ENCODE measurements around the gene KRT71.

The KRT71 gene

DNA sequence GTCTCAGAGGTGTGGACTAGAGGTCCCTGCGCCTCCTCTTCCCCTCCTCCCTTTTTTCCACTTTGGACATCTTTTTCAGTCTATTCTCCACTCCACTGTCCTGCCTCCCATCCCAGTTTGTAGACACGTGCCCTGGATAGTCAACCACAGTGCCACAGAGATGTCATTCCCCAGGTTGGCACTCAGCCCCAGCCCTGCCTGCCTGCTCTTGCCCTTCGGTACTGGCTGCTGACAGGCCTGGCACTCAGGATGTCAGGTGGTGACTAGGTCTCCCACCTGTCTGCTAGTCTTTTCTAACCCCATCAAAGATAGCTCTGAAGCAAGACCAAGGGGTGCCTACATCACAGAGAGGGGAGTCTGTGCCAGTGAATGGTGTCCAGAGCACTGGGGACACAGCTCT, 15.8 kb downstream of the KRT71 start:
- no peak for DNase-seq

DNA sequence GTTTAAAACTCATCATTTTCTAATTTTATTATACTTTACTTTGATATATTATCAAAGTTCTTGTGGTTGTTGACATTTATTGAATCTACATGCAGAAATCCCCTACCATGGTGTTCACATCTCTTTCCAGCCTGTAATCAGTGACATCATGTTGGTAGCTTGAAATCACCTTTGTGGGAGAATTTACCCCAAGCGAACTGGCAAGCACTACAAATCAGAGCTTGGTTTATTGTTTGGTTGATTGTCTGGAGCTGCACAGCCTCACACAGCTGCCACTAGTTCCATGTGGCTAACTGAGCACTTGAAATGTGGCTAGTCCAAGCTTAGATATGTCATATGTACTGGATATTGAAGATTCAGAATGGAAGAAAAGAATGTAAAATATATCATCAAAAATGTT, 17.4 kb downstream of the KRT71 start:
- DNase-seq, result no peak

DNA sequence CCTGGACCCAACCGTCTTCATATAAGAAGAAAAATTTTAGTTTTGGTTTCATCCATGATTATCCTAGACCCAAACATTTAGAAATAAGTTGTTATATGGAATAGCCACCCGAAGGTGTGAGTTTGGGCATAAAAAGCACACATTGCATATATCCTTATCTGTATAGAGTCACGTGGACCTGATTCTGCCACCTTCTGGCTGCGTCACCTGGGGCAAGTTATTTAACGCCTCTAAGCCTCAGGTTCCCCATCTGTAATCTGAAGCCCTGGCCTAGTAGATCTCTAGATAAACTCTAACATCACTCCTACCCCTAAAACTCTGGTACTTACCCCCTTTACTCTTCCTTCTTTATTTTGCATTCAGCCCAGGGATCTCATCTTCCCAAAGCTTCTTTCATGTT, 18.5 kb downstream of the KRT71 start:
- no peak for DNase-seq

DNA sequence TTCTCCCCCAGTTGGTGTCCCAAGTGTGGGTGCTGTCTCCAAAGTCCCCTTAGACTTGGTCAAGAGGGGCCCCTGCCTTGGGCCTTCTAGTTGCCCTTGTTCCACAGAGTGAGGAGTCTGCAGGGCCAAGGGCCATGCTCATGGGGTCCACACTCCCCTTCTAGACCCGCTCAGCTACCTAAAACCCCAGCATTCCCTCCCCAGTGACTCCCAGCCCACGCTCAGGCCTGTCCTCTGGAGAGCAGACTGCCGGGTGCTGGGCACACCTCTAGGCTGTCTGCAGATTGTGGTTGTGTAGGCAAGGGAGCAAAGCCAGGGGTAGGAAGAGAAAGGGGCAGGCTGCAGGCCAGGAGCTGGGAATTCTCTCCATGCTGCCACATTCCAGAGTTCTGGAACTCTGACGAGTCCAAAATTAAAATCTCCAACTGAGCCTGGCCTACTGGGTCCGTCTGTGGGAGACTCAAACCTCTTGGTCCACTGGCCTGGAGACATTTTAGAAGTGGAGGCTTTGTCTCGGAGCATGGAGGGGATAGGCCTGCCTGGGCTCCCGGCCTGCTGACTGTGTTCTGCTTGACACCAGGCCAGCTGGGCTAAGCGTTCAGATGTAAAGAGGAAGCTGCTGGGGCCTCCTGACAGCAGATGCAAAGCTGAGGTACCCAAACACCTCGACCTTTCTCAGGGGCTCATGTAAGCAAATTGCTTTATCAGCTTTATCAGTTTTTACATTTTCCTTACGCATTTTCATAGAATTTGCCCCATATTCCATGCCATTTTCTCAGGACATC, 19.1 kb downstream of the KRT71 start:
- DNase-seq, result no peak

DNA sequence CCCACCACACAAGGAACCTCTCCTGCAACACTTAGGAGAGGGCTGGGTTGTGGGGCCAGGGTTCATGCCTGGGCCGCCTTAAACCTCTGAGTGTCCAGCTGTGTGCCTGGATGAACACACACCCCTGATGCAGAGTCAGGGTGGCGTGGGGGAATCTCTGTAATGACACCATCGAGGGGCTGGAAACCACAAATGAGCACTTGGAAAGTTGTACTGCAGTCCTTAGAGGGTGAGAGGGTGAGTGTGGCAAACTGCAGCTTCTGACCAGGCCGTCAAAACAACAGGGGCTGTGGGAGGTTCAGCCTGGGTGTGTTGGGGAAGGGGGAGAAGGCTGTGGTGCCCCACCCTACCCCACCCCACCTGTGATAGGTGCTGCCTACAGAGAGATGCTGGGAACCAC, 20.3 kb downstream of the KRT71 start:
- DNase-seq, result no peak

DNA sequence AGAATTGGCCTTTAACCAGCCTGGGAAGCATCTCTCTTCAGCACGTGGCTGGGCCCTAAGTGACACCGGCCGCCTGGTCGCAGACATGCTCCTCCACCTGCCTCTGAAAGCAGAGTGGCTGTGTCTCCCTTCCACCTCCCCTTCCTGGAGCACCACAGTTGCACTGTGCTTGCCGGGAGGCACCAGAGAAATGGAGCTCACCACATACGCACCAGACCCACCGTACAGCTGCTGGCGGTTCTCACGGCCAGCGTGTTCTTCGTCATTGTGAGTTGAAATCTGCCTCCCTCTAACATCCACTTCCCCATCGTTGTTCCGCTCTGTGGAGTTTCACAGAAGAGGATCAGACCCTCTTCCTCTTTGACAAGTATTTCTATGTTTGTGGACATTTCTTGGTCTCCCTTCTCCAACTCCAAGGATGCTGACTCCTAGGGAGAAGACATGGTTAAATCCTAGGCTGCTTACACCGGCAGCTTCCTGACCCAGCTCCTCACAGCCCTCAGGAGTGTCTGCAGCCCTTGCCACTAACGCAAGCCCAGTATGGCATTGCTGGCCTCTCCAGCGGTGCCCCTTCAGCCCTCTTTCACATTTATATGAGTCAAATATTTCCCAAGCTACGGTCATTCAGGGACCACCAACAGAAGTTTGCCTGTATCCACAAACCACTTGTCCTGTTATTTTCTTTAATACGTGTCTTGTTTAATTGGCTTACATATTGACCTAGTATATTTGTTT, 21.2 kb downstream of the KRT71 start:
- no peak for DNase-seq

DNA sequence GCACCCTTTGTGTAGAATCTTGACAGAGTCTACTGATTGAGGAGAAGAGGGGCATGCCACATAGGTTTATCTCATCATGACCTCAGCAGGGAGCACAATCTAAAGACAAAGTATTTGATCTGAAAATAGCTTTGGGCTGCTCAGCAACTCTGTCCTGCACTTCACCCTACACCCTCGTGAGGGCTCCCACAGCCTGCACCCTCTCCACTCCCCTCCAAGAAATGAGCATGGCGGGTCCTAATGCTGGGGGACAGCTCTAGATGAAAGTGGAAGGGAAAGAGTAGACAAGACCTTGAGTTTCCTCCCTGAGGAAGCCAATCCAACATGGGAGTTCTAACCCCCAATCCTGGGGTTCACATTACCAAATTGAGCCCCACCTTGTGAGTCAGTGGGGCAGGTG, 22.0 kb downstream of the KRT71 start:
- DNase-seq, result no peak

DNA sequence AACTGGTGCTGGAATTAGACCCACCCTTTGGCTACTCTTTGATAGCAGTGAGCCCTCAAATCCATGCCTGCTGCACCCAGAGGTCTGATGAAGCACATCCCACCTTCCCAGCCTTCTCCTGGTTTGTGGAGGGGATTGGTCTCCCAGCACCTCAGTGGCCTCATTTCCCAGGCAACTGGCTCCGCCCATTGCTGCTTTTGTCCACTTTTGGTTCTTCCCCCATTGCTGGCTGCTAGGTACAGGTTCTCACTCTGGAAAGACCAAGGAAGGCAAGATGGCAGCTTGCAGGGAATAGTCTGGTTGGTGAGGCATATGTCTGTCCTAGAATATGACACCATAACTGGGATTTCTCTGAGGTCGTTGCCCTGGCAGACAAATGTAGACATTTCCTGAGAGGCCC, 22.6 kb downstream of the KRT71 start:
- no peak for DNase-seq

DNA sequence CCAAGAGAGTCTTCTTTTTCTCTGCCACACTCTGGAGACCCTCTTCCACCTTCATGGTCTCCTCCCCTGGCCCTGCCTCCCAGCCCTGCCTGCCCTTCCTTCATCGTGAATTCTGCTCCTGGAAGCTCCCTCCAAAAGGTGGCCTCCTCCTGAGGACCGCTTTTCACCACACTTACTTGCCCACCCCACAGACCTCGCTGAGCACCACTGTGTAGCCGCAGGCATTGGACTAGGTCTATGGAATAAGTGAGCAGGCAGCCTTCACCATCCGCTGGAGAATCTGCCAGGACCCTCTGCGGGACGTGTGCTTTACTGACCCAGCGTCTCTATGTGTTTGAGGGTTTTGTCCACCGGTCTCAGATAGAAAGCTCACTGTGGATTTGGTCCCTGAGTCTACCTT, 23.1 kb downstream of the KRT71 start:
- no peak for DNase-seq

DNA sequence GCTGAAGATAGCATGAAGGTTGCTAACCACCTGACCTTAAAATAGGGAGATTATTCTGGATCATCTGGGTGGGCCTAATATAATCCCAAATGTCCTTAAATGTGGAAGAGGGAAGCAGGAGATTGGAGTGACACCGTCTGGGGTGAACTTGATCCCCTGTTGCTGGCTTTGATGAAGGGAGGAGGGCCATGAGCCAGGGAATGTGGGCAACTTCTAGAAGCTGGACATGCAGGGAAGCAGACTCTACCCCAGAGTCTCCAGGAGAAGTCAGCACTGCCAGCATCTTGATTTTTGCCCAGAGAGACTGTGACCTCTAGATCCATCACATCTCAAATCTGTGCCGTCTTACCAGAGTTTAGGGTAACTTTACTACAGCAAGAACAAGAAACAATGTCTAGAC, 23.5 kb downstream of the KRT71 start:
- no peak for DNase-seq

DNA sequence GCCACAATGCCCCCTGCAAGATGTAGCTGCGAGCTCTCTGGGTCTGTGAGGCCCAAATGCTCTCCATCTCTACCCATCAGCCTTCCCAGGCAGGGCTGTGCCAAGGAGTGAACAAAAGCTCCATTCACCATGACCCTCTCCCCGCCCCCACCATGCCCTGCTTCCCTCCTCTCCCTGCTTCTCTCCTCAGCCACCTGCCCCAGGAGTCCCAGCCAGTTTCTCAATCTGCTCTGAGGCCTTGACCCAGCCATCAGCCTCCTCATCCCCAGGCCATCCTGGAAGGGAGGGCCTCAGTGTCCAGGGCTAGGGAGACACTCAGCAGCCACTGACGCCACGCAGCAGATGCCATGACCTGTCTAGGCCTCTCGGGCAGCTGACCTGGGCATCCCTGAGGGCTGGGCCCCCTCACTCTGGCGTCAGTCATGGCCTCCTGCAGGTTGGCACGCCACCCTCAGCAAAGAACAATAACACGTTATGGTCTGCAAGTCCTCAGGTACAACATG, 24.3 kb downstream of the KRT71 start:
- DNase-seq, result no peak

DNA sequence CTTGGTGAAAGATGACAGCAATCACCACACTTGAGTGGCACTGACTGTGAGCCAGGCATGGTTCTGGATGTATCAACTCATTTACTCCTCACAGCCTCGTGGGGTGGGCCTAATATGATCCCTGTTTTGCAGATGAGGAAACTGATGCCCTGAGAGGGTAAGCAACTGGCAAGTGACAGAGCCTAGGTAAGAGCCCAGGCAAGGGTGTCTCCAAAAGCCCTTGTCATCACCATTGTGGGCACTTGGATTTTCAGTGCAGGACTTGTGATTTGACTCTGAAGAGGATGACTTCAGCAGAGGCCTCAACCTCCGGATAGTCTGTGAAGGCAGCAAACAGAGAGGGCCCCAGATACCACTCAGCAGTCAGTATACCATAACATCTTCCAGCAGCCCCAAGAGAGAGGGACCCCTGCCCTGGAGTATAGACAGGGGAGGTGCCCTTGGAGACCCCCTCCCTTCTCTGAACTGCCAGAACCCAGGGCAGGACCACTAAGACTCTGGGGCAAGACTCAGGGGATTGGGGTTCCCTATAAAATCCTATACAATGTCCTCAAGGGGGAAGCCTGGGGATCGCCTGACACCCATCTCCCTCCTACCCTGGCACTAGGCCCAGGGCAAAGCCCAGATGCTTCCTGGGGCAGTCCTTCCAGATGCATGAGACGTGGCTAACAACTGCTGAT, 25.7 kb downstream of the KRT71 start:
- DNase-seq, result no peak

DNA sequence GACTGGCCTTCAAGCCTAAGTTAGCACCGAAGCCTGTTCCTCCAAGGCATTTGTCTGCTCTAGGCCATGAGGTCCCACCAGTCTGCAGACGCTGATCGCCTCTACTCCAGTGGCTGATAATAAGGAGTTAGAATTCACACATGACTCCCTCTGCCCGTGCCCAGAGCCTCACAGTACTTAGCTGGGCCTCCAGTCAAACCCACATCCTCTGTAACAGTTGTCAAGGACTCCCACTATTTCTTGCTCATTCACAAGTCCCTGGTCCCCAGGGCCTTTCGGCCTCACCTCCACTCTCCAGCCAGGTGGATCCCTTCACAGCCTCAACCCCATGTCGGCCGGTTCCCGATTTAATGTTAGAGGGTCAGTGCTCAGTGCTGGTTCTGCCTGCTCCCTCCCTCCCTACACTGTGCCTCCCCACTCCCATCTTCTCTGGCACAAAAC, 26.4 kb downstream of the KRT71 start:
- no peak for DNase-seq

DNA sequence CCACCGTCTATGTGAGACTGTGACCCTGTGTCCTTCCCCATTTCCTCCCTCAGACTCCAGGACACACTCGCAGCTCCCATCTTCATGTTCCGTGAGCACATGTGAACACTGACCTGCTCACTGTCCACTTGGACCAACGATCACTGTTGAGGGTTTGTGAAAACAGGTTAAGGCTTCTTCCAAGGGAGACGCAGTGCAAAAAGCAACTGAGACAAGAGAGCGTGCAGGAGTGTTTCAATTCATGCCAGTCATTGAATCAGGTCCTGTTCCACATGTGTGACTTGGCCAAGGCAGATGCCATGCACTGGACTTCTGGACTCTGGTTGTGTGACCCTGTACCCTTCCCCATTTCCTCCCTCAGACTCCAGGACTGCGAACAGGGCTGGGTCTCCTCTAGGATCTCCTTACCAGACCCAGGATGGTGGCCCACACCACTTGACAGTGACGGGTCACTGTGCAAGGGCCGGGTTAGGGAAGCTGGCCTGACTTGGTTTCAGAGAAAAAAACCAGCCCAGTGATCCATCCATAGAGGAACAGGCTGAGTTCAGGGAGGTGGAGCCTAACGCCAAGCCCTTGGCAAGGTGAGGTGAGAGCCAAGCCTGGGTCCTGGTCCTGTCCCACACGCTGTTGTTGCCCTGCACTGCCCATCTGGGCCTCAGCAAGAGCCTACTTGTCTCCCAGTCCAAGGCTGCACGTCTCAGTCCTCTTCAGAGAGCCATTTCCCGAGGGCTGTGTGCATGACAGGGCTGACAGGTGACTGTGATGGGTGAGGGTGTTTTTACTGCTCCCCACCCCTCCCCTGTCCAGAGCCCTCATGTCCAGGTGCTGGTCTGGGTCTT, 27.1 kb downstream of the KRT71 start:
- no peak for DNase-seq

DNA sequence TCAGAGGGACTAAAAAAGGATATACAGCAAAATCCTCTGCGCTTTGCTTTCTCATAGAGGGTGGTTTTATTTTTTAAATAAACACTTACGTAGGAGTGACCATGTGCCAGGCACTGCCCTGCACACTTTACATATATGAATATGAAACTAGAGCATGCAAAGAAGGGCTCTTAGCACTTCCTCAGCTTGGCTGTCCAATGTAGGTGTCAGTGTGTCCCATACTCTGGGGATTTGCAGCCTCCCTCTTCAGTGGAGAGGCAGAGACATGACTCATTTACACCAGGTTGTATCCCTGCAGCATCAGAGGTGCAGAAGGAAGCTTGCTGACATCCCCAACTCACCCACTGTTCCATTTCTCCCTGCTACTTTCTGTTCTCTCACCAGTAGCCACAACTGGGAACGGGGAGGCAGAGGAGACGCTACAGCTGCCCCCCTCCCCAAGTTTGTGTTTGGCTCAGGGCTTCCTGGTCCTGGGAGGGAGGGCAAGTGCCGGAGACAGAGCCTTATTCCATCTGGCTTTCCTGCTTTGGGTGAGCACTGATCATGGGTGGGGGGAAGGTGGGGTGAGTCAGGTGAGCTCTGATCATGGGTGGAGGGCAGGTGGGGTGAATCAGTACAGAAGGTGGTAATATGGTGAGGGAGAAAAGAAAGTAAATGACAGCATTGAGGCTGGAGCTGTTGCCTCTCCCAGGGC, 27.9 kb downstream of the KRT71 start:
- DNase-seq, result no peak

DNA sequence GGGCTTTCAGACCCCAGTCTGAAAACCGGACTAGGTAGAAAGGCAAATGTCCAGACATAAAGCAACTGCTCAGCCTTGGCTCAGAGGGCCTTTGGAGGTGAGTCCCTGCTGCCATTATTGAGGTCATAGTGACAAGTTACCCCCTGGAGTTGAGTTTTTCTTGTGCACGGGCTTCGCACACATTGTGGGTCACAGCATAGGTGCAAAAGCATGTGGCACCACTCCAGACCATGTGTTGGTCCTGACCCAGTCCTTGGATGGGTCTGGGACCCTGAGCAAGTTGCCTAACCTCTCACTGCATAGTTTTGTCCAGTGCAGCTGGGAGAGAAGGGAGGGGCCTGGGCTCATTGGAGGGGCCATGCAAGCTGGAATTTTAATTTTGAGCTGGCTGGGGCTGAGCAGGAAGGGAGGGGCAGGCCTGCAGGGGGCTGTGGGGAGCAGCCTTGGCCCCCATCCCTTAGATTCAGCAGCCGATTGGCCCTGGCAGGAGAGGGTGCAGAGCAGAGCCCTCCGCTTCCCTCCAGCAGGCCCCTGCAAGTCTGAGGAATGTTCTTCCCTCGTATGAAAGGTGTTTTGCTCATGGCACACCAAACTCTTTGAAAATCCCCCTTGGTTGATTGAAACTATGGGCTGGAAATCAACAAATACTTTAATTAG, 28.6 kb downstream of the KRT71 start:
- no peak for DNase-seq

DNA sequence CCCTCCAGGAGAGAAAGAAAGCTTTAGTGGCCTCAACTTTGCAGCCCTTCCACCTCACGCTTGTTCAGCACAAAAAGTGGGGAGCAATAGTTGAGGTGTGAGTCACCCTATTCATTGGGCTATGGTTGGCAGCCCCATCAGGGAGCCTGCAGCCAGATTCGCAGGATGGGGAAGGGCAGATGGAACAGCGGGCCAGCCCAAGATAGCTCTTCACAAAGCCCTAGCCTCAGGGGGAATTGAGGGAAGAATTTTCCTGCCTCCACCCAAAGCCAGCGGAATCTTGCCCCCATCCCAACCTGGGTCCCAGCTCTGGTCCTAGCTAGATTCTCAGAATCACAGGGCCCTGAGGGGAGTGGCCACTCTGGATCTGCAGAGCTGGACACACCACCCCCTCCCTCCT, 29.1 kb downstream of the KRT71 start:
- DNase-seq, result no peak

DNA sequence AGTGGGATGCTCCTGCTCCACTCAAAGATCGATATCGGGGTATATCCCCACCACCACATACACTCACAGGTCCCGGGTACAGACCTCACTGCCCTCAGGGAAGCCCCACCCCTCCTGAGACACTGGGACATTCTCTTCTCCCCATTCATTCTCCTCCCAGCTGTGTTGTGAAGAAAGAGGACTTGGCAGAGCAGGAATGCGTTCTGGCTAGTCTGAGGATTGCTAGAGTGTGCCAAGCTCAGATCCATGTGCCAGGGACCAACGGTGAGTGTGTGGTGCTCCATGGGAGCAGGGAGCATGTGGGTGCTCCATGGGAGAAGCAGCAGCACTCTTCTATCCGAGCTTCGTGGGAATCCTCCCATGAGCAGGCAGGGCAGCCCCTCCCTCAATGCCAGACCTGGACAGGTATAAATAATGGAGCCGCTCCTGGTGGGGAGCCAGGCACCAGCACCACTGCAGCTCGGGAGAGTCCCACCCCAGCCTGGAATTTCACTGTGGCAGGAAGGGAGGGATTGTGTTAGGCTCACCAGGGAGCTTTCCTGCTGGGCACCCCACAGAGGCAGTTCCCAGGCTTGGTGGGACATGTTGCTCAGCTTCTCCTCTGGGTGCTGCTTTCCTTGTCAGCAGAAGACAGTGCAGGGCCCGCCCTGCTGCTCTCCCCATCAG, 30.5 kb downstream of the KRT71 start:
- no peak for DNase-seq

DNA sequence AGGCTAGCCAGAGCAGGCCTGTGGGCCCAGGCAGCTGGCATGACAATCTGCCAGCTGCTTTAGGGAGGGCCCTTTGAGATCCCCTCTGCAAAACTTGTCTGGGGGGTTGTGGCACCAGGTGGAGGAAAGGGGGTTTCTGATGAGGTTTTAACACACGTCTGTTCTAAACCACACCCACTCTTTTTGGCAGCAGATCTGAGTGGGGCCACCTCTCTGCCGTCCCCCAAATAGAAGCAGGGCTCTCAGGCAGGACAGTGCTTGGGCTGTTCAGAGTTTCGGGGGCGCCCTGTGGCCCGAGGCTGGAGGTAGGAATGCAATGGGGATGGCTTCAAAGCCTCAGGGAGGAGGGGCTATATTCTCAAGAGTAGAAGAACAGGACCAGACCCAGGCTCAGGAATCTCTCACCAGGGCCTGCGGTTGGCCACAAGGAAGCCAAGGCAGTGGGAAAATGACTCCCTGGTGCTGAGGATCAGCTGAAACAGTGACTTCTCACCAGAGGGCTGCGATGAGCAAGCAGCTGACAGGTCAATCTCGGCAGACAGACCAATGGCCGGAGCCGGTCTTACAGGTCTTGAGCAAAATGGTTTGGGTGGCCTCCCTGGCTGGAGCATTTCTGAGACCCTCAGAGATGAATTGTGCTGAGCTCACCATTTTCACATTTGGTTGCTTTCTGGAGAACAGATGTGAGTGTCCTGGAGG, 31.2 kb downstream of the KRT71 start:
- no peak for DNase-seq

DNA sequence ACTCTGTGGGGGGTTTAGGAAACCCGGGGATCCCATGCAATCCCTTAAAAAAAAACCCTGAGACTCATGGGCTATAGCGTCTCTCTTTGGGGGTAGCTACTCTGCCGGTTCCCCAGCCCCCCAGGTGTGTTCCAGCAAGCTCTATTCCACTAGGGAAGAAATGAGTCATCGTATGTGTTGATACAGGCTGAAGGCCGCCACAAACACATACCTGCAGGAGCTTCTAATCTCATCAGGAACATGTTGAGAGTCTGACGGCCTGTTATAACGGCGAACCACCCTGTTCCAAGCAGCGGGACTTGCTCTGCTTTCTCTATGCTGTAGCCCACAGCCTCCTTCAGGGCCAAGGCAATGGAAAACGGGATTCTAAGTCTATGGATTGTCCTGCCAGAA, 31.8 kb downstream of the KRT71 start:
- no peak for DNase-seq

Measured in activated CD4-positive, alpha-beta T cell treated with anti-CD3 and anti-CD28 coated beads for 4 hours (primary cell).